Panc1 (cell line): ENCODE data around the gene DNM1. TPM values are rescaled to one million over a fixed set of nuclear protein-coding genes. Genes with fewer than 3 reads are reported as not detected.

Experiments
- microRNA-seq: library from miRNA; unstranded; fragments of <30 nt; microRNA quantifications from one replicate; pipeline ENCODE4 v1.1.0, GENCODE V29; 2020; ENCODE audit not compliant: unreplicated experiment
- total RNA-seq: library from RNA; stranded (reverse); gene quantifications from one replicate; pipeline ENCODE4 v1.2.1, GENCODE V29; 2021; ENCODE audit not compliant: unreplicated experiment

Gene DNM1
- total RNA-seq, 1 experiment from 2014 or later, result 18.7 TPM

Small RNA genes lying within 50 kb of the gene (microRNA-seq; reads per million reads assigned to microRNA genes)
- gene MIR199B (1.3 reads per million), gene MIR3154 (not detected)

Other genes starting within 250 kb of the DNM1 start
- gene EEIG1, start 222.4 kb upstream of the DNM1 start, total RNA-seq, result 361 TPM
- 14.6 TPM for gene NAIF1, start 136.1 kb upstream of the DNM1 start, total RNA-seq
- gene SLC25A25, start 135.1 kb upstream of the DNM1 start, total RNA-seq, result 10.7 TPM
- 76.8 TPM for gene PTGES2, start 75.7 kb upstream of the DNM1 start, total RNA-seq
- gene LCN2, start 53.9 kb upstream of the DNM1 start, total RNA-seq, result 1.0 TPM
- gene BBLN, start 43.1 kb upstream of the DNM1 start, total RNA-seq, result 48.5 TPM
- gene CIZ1, start 11.8 kb upstream of the DNM1 start, total RNA-seq, result 111 TPM
- gene GOLGA2, start 72.6 kb downstream of the DNM1 start, total RNA-seq, result 69.6 TPM
- gene SWI5, start 72.9 kb downstream of the DNM1 start, total RNA-seq, result 28.3 TPM
- 22.5 TPM for gene TRUB2, start 119.1 kb downstream of the DNM1 start, total RNA-seq
- 19.1 TPM for gene COQ4, start 119.5 kb downstream of the DNM1 start, total RNA-seq
- gene SLC27A4, start 137.1 kb downstream of the DNM1 start, total RNA-seq, result 20.3 TPM
- gene URM1, start 168.0 kb downstream of the DNM1 start, total RNA-seq, result 45.4 TPM
- gene CERCAM, start 217.5 kb downstream of the DNM1 start, total RNA-seq, result 11.3 TPM